T-helper 1 cell treated with Interleukin-12 subunit alpha and Interleukin-12 subunit beta and Interleukin-4 antibody, amounts not matched to agents 30 μg/mL and 1 μg/mL, for 36 hours (primary cell): ENCODE results near the gene OGFR.
A peak's percentile ranks its signal among the peaks of the same experiment; 100 is the strongest.

Source experiments
- H3K27ac Mint-ChIP-seq: one replicate; pipeline ENCODE4 v1.8.0; 2021; ENCODE audit warnings: mild to moderate bottlenecking, mixed read lengths
- H3K27me3 Mint-ChIP-seq: one replicate; pipeline ENCODE4 v1.8.0; 2021; ENCODE audit warnings: low read depth, mixed read lengths
- H3K36me3 Mint-ChIP-seq: one replicate; pipeline ENCODE4 v1.8.0; 2021; ENCODE audit warnings: low read depth, mixed read lengths
- H3K4me1 Mint-ChIP-seq: one replicate; pipeline ENCODE4 v1.8.0; 2021; ENCODE audit warnings: low read depth, mixed read lengths
- H3K4me3 Mint-ChIP-seq: one replicate; pipeline ENCODE4 v1.8.0; 2021; ENCODE audit warnings: mild to moderate bottlenecking, moderate library complexity, mixed read lengths
- H3K9me3 Mint-ChIP-seq: one replicate; pipeline ENCODE4 v1.8.0; 2021; ENCODE audit warnings: mixed read lengths

Gene OGFR

GRCh38 chr20:62808211-62808865 lies 3.7 kb downstream of the OGFR start:
- Mint-ChIP-seq H3K4me1 (peaks cover 16% of the 10 kb centered on the region), H3K27me3 (no peaks in the 10 kb centered on the region), H3K36me3 (peaks cover 11% of the 10 kb centered on the region), H3K4me3 (no peak overlapping the region), H3K9me3 (no peaks in the 10 kb centered on the region), H3K27ac (peak overlapping the region; percentile 26)

GRCh38 chr20:62809530-62810428 lies 5.1 kb downstream of the OGFR start:
- peaks cover 3% of the 10 kb centered on the region for H3K27me3 Mint-ChIP-seq
- no peak overlapping the region for H3K4me3 Mint-ChIP-seq
- H3K27ac Mint-ChIP-seq, result no peak overlapping the region
- peaks cover 11% of the 10 kb centered on the region for H3K4me1 Mint-ChIP-seq
- no peaks in the 10 kb centered on the region for H3K9me3 Mint-ChIP-seq
- H3K36me3 Mint-ChIP-seq, result peaks cover 9% of the 10 kb centered on the region

GRCh38 chr20:62811320-62811719 lies 6.7 kb downstream of the OGFR start:
- no peaks in the 10 kb centered on the region for H3K9me3 Mint-ChIP-seq
- no peak overlapping the region for H3K4me3 Mint-ChIP-seq
- peaks cover 15% of the 10 kb centered on the region for H3K27me3 Mint-ChIP-seq
- peaks cover 12% of the 10 kb centered on the region for H3K4me1 Mint-ChIP-seq
- H3K27ac Mint-ChIP-seq, result no peak overlapping the region
- peaks cover 11% of the 10 kb centered on the region for H3K36me3 Mint-ChIP-seq

GRCh38 chr20:62811720-62812119 lies 7.1 kb downstream of the OGFR start:
- peaks cover 15% of the 10 kb centered on the region for H3K27me3 Mint-ChIP-seq
- H3K4me3 Mint-ChIP-seq, result no peak overlapping the region
- peaks cover 9% of the 10 kb centered on the region for H3K4me1 Mint-ChIP-seq
- H3K36me3 Mint-ChIP-seq, result peaks cover 11% of the 10 kb centered on the region
- H3K9me3 Mint-ChIP-seq, result no peaks in the 10 kb centered on the region
- no peak overlapping the region for H3K27ac Mint-ChIP-seq

DNA sequence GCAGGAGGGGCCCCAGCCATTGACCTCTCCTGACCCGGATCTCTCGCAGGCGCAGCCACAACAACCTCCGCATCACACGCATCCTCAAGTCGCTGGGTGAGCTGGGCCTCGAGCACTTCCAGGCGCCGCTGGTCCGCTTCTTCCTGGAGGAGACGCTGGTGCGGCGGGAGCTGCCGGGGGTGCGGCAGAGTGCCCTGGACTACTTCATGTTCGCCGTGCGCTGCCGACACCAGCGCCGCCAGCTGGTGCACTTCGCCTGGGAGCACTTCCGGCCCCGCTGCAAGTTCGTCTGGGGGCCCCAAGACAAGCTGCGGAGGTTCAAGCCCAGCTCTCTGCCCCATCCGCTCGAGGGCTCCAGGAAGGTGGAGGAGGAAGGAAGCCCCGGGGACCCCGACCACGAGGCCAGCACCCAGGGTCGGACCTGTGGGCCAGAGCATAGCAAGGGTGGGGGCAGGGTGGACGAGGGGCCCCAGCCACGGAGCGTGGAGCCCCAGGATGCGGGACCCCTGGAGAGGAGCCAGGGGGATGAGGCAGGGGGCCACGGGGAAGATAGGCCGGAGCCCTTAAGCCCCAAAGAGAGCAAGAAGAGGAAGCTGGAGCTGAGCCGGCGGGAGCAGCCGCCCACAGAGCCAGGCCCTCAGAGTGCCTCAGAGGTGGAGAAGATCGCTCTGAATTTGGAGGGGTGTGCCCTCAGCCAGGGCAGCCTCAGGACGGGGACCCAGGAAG lies 7.7 kb downstream of the OGFR start:
- Mint-ChIP-seq H3K9me3 (no peaks in the 10 kb centered on the region), H3K27me3 (peaks cover 15% of the 10 kb centered on the region), H3K36me3 (peaks cover 11% of the 10 kb centered on the region), H3K4me1 (peaks cover 6% of the 10 kb centered on the region), H3K27ac (no peak overlapping the region), H3K4me3 (no peak overlapping the region)

DNA sequence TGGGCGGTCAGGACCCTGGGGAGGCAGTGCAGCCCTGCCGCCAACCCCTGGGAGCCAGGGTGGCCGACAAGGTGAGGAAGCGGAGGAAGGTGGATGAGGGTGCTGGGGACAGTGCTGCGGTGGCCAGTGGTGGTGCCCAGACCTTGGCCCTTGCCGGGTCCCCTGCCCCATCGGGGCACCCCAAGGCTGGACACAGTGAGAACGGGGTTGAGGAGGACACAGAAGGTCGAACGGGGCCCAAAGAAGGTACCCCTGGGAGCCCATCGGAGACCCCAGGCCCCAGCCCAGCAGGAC lies 8.2 kb downstream of the OGFR start:
- H3K36me3 Mint-ChIP-seq, result peaks cover 11% of the 10 kb centered on the region
- no peak overlapping the region for H3K4me3 Mint-ChIP-seq
- no peaks in the 10 kb centered on the region for H3K9me3 Mint-ChIP-seq
- peaks cover 17% of the 10 kb centered on the region for H3K27me3 Mint-ChIP-seq
- peaks cover 6% of the 10 kb centered on the region for H3K4me1 Mint-ChIP-seq
- no peak overlapping the region for H3K27ac Mint-ChIP-seq

- Mint-ChIP-seq H3K27me3 (peaks cover 24% of the 10 kb centered on the region), H3K4me1 (peaks cover 3% of the 10 kb centered on the region), H3K27ac (no peak overlapping the region), H3K4me3 (no peak overlapping the region), H3K36me3 (peaks cover 6% of the 10 kb centered on the region), H3K9me3 (no peaks in the 10 kb centered on the region)
Measured at GRCh38 chr20:62813588-62813987, 9.0 kb downstream of the OGFR start.

GRCh38 chr20:62814060-62814708 lies 9.5 kb downstream of the OGFR start:
- H3K4me3 Mint-ChIP-seq, result no peak overlapping the region
- H3K4me1 Mint-ChIP-seq, result peaks cover 3% of the 10 kb centered on the region
- no peak overlapping the region for H3K27ac Mint-ChIP-seq
- peaks cover 6% of the 10 kb centered on the region for H3K36me3 Mint-ChIP-seq
- no peaks in the 10 kb centered on the region for H3K9me3 Mint-ChIP-seq
- H3K27me3 Mint-ChIP-seq, result peaks cover 24% of the 10 kb centered on the region

DNA sequence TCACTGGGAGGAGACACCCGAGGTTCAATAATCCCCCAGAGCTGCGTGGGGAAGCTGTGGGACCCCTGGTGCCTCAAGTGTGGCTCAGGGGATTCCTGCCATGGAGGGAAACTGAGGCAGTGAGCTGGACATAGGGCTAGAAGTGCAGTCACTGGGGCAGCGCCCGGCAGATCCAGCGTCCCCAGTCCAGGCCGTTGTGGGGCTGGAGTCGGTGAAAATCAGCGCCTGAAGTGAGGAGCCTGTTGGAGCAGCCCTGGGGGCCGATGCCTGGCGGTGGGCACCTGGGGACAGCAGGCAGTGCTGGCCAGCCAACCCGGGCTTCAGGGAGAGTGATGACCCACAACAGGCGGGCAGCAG lies 10.1 kb downstream of the OGFR start:
- H3K9me3 Mint-ChIP-seq, result no peaks in the 10 kb centered on the region
- no peak overlapping the region for H3K4me3 Mint-ChIP-seq
- H3K36me3 Mint-ChIP-seq, result peaks cover 5% of the 10 kb centered on the region
- no peak overlapping the region for H3K27ac Mint-ChIP-seq
- H3K27me3 Mint-ChIP-seq, result peaks cover 24% of the 10 kb centered on the region
- H3K4me1 Mint-ChIP-seq, result peaks cover 3% of the 10 kb centered on the region

DNA sequence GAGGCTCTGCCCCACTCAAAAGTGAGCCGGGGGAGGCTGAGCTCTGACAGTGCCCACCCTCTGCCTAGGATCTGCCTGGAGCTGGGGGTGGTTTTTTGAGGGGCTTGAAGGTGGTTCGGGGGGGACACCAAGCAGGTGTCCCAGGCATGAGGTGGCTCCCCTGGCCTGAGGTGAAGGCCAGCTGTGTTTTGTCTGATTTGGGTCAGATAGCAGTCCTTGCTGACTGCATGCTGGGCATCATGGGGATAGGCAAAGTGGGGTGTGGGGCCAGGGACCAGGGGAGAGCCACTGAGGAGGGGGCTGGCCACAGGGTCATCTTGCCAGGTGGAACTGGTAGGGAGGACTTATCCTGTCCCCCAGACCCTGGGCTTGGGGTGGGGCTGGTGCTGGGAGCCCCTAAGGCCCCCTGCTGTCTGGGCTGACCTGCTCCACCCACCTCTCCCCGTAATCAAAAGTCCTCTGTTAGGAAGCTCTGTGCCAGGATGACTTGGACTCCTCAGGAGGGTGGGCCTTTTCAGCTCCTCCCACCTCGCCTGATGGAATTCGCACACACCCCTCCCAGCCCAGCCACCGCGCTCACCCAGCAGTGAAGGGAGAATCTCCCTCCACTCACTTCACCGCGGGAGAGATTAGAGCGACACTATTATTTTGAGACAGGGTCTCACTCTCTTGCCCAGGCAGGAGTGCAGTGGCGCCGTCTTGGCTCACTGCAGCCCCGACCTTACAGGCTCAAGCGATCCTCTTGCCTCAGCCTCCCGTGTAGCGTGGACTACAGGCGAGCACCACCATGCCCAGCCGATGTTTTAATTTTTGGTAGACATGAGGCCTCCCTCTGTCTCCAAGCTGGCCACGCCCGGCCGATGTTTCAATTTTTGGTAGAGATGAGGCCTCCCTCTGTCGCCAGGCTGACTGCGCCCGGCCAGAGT lies 10.7 kb downstream of the OGFR start:
- Mint-ChIP-seq H3K27ac (no peak overlapping the region), H3K9me3 (no peaks in the 10 kb centered on the region), H3K27me3 (peaks cover 24% of the 10 kb centered on the region), H3K4me1 (peaks cover 3% of the 10 kb centered on the region), H3K4me3 (no peak overlapping the region), H3K36me3 (peaks cover 5% of the 10 kb centered on the region)

DNA sequence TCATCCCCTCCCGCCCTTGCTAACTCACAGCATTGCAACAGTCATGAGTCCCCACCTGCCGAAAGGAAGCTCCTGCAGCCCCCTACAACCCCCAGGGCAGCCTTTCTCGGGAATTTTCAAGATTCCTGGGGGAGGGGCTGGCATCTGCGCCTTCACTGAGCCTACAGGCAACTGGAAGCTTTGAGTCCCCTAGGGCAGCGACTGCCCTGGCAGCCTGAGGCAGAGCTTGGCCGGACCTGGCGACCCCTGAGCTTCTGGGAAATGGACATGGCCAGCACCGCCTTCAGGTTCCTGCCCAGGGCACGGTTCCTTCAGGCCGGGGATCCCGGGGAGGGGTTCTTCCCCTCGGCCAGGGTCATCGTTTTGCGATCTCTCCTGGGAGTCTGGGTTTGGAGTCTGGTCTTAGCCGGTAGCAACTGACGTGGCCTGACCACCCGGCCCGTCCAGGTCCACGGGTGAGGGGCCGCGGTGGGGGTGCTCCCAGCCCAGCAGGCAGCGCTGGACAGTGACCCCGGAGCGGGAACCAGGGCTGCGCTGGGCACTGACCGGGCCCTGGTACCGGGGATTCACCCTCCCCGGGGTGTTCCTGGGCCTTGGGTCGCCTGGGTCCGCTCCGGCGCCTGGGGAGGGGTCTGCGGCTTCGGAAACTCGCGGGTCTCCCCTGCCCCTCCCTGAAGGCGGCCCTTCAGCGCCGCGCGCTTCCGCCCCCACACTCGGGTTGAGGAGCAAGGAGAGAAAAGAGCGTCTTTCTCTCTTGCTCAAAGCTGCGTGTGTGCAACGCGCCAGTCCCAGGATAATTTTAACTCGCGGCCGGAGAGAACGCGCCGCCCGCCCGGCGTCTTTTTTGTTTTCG lies 11.6 kb downstream of the OGFR start:
- Mint-ChIP-seq H3K27me3 (peaks cover 24% of the 10 kb centered on the region), H3K4me1 (peaks cover 3% of the 10 kb centered on the region), H3K36me3 (peaks cover 5% of the 10 kb centered on the region), H3K27ac (no peak overlapping the region), H3K9me3 (no peaks in the 10 kb centered on the region), H3K4me3 (no peak overlapping the region)

GRCh38 chr20:62816884-62817873 lies 12.5 kb downstream of the OGFR start, which contains the start of gene COL9A3:
Gene COL9A3 (plus strand): TSS chr20:62817050. CDS start chr20:62817065, 15 bp downstream.
- Mint-ChIP-seq H3K36me3 (peaks cover 2% of the 10 kb centered on the region), H3K4me3 (no peak within 1 kb of the TSS), H3K27me3 (peaks cover 24% of the 10 kb centered on the region), H3K9me3 (no peaks in the 10 kb centered on the region), H3K4me1 (peaks cover 3% of the 10 kb centered on the region), H3K27ac (no peak within 1 kb of the TSS)
